Endothelial cell of umbilical vein (primary cell): ENCODE results near the gene CPT1A.

Source experiments
- CTCF ChIP-seq, 2 donors: IDR thresholded peaks; 1 replicate in 1 of 2; 2 replicates in 1 of 2; pipeline ENCODE4 v1.5.1; 2011; ENCODE audit warnings: low read length in 2 of 2, mild to moderate bottlenecking in 2 of 2, moderate library complexity in 2 of 2, control low read depth in 1 of 2, inconsistent platforms in 1 of 2, low read depth in 1 of 2; ENCODE audit not compliant: insufficient read depth in 1 of 2; ENCODE audit errors: extremely low read depth in 1 of 2
- EZH2 ChIP-seq: IDR thresholded peaks from 2 replicates; pipeline ENCODE4 v1.6.1; 2012; ENCODE audit warnings: borderline replicate concordance, low read depth, mild to moderate bottlenecking, moderate library complexity, low read length, inconsistent platforms; ENCODE audit not compliant: severe bottlenecking
- JUN ChIP-seq: IDR thresholded peaks from 2 replicates; pipeline ENCODE4 v1.6.1; 2011; ENCODE audit warnings: borderline replicate concordance, low read depth; ENCODE audit not compliant: insufficient read length, insufficient read depth
- MAX ChIP-seq: IDR thresholded peaks from 2 replicates; pipeline ENCODE4 v1.6.1; 2011; ENCODE audit not compliant: insufficient read depth, insufficient read length
- POLR2A ChIP-seq: IDR thresholded peaks from 2 replicates; pipeline ENCODE4 v1.6.1; 2012; ENCODE audit warnings: low read depth, mild to moderate bottlenecking, control low read depth, low read length
- POLR2AphosphoS5 ChIP-seq: IDR thresholded peaks from 2 replicates; pipeline ENCODE4 v1.6.1; 2012; ENCODE audit warnings: low read depth, mild to moderate bottlenecking, control low read depth, low read length, moderate library complexity; ENCODE audit not compliant: insufficient read depth

- TF ChIP-seq POLR2A, result no peak
- TF ChIP-seq CTCF (IDR thresholded peaks at IDR 0.05; ENCODE audit: extremely low read depth in 1 of 2, insufficient read depth in 1 of 2, low read depth in 1 of 2, low read length in 2 of 2), result no peak
- no peak for TF ChIP-seq EZH2
- TF ChIP-seq MAX, result no peak
- peak; percentile 34 for TF ChIP-seq POLR2AphosphoS5
- no peak for TF ChIP-seq JUN
Measured at GRCh38 chr11:68855205-68855981, 13.7 kb upstream of the CPT1A start.
